UCSD-AML1 (cell line): Measurements from ENCODE around the gene FGD1.

Experiments
- DNase-seq: peaks from one replicate; lab custom pipeline; 2025; ENCODE audit not compliant: unreplicated experiment; lab: John Stamatoyannopoulos, UW

Gene FGD1

DNA sequence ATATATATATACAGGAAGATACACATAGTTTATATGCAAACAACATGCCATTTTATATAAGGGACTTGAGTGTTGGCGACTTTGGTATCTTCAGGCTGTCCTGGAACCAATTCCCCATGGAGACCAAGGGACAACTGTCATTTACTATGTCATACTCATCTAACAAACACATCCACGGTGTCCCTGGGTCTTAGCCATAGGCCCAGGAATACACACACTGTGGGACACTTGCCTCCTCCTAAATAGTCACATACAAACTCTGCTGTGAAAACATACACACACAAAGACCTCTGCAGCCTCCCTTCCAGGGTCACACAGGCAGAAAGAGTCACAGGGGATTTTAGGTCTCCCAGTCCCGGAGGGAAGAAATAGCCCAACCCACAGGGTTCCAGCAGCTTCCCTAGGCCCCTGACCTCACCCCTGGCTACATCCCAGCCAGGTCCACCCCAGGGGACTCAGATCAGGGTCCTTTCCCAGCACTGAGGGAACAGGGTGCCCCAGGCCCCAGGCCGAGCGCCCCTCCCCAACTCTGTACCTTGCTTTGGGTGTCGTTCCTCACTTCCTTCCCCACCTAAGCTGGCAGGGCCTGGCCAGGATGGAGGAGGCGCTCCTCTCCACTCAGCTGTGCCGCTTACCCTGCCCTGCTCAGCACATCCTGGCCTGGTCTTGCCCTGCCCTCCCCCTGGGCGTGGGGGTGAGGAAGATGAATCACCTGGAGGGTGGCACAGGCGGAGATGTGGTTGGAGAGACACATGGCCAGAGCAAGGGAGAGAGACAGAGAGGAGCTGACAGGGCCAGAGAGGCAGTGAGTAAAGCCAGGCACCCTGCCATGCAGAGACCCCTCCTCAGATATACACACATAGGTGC lies 21.8 kb downstream of the FGD1 start:
- DNase-seq = no peak

DNA sequence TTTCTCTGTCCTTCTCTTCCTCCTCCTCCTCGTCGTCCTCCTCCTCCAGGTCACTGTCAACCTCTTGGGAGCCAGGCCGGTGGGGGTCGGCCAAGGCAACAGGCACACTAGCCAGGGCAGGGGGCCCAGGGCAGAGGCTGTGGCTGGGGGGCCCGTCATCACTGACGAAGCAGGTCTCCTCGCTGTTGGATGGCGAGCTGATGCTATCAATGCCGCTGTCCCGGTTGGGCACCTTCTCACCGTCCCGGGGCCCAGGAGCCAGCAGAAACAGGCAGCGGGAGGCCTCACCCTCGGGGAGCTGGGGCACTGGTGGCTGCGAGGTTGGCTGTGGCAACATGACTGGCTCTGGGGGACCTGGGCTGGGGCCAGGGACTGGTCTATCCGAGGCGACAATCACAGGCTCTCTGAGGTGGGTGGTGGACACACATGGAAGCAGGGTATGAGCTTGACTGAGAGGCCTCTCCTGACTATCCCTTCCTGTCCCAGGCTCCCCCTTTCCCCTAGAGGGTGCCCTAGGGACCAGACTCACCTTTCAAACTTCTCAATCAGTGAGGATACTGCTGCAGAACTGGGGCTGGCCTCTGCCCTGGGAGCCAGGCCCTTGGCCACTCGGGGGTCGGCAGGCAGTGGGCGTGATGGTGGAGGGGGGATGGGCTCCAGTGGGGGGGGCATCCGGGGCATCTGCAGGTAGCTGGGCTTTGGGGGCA lies 25.8 kb downstream of the FGD1 start:
- DNase-seq = no peak

DNA sequence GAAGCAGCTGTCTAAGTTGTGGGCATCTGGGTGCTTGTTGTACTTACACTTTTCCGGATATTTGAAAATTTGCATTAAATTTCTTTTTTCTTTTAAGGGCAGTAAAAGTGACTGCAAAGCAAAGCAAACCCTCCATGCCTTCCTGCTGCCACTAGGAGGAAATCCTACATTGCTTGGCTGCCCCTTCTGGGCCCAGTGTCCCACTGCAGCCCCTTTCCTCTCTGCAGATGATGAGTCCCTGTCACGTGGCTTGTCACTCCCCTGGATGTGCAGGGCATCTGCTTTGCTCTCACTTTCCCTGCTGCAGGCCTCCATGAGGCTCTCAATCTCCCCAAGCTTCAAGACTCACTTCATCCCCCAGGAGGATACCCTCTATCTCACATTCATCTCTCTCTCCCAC lies 43.1 kb downstream of the FGD1 start:
- no peak for DNase-seq

DNA sequence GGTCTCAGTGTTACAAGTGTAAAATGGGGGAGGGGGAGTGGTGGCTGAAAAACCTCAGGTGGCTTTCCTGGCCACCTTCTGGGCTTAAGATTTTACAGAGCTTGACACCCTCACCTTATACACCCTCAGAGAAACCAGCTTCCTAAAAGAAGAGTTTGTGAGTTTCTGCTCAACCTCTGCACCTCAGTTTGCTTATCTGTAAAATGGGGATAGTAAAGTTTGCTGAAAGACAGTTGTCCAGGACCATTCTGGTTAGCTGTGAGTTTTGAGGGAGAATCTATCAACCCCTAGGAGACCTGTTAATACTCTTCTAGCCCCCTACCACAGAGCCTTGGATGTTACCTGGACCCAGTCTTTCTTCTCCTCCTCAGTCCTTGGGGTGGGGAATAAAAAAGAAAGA lies 46.1 kb downstream of the FGD1 start:
- DNase-seq = no peak

DNA sequence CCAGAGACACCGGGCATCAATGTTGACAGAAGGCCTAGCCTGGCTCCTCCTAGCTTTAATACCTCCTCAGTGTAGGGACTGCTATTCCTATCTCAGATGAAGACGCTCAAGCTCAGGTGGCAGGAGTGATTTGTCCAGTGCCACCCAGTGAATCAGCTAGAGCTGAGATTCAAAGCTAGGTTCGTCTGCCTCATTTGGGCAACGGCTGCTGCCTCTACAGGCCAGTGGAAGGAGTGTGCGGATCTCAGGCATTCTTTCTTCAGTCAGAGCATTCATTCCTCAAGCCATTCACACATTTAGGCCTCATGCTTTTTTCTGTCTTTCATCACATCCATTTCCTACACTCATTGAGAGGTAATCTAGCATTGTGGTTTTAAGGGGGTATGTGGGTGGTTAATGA lies 48.6 kb downstream of the FGD1 start:
- DNase-seq = no peak

DNA sequence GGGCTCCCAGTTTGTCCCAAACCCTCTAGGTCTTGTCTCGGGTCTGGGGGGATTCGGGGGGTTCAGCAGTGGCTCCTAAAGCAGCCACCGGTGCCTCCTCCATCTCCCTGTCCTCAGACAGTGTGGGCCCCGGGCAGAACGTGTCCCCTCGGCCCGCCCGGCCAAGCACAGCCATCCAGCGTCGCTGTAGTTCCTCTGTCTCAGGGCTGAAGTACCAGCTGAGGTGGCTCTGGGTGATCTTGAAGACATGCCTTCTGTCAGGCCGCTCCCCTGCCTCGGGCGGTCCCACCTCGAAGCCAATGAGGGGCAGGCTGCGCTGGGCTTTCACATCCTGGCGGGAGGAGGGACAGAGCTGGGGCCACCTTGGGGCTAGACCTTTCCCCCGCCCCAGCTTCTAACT lies 50.0 kb downstream of the FGD1 start:
- DNase-seq = no peak

DNA sequence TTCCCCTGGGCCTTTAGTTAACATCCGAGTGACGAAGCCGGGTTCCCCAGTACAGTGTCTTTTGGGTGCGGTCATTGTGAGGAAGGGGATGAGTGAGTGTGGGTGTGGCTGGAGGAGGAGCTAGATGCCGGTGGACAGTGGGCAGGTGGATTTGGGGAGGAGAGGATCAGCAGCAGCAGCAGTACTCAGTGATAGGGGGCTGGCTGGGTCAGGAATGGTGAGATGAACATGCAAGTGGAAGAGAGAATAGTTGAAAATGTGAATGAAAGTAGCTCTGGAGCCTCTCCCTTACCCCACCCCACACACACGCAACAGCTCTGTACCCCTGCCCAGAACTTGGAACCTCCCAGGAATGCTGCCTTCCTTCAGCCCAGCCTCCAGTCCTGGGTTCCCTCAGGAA lies 51.3 kb downstream of the FGD1 start:
- no peak for DNase-seq

DNA sequence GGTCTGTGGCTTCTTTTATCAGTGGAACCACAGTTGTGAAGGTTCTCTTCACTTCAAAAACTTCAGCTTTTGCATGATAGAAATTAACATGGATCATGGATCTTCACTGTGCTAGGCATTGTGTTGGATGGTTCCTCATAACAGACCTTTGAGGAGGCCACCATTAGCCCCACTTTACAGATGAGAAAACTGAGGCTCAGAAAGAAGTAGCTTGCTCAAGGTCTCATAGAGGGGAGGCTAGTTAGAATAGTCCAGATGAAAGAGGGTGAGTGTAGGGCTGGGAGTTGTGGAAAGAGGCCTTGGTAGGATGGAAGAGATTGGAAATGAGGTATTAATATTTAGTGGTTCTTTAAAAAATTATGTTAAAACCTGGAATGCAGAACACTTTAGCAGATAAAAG lies 53.2 kb downstream of the FGD1 start:
- DNase-seq = no peak

DNA sequence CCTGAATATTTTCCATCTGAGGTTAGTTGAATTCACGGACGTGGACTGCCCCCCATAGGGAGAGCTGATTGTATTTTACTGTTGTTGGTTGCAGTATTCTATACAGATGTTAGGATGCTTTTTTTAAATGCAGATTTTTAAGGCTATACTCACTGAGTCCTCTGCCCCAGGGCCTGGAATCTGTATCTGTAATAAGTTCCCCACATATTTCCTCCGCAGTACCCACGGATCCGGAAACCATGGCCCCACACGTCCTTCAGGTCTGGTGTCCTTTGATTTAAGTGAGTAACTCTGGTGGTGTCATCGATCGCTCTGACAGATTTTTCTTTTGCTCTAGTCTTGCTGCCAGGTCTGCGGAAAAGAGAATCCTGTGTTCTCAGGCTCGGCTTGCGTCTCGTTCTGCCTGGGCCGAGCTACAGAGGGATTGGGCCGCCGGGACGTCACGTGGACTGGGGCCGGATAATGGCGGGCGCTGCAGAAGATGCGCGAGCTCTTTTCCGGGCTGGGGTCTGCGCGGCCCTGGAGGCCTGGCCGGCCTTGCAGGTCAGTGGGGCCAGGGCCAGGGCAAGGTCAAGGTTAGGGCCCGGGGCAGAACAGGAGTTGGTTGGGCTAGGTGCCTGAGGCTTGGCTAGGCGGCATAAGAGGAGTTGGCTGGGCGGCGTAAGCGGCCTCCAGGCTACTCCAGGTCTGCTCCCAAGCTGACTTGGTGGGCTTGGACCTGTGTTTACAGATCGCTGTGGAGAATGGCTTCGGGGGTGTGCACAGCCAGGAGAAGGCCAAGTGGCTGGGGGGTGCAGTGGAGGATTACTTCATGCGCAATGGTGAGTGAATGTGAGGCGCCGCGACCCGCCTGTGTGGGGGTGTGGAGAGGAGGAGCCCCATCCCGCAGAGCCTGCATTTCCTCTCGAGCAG lies 55.8 kb downstream of the FGD1 start, which contains the start of gene TSR2:
Gene TSR2 (plus strand): TSS at position 445 of the 912 bp plus-strand sequence. CDS start 18 bp downstream, at position 463.
- peak; percentile 68 for DNase-seq

DNA sequence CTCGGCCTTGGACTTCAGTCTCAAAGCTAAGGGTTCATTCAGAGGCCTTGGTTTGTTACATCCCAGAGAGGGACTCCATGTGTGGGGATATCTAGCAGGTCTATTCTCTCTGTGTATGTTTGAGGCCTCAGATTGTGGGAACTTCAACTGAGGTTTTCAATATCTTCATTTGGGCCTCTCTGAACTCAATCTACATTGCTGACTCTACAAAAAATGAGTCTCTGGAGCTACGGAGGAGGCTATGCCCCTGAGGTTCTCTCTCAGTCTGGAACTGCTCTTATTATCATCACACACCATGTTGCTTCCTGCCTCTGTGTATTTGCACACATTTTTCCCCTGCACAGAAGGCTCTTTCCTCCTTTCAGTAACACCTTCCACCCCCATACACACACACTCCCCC lies 60.9 kb downstream of the FGD1 start:
- no peak for DNase-seq

DNA sequence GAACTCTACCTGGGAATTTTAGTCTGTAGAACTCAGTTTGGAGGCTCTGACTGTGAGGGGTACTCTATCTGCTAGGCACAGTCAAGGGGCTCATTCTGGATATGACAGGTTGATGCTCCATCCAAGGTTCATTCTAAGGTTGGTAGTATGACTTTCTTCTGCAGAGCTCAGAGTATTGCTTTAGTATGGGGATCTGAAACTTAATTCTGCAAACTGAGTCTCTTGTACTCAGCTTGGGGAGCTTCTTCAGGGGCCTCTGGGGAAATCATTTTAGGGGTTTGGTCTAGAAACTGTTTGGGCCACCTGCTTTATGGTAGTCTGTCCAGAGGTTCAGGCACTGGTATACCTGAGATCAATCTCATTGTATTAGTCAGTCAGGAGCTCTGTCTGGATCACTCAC lies 65.5 kb downstream of the FGD1 start:
- no peak for DNase-seq

DNA sequence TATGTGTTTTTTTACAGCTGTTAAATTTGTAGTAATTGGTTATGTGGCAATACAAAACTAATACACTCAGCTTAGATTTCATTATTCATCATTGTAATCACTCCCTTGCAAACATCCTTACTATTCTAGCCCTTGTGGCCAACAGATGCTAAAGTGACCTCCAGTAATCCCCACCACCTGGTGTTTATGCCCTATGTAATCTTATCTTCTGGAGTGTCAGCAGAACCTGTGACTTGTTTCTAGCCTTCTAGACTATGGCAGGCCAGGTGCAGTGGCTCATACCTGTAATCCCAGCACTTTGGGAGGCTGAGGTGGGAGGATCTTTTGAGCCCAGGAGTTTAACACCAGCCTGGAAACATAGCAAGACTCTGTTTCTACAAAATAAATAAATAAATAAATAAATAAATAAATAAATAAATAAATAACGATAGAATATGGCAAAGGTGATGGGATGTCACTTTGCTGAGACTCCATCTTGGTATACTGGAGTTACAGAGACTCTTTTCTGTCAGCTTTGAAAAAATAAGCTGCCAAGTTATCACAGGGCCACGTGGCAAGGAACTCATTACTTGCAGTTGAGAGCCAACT lies 68.1 kb downstream of the FGD1 start:
- DNase-seq = no peak

DNA sequence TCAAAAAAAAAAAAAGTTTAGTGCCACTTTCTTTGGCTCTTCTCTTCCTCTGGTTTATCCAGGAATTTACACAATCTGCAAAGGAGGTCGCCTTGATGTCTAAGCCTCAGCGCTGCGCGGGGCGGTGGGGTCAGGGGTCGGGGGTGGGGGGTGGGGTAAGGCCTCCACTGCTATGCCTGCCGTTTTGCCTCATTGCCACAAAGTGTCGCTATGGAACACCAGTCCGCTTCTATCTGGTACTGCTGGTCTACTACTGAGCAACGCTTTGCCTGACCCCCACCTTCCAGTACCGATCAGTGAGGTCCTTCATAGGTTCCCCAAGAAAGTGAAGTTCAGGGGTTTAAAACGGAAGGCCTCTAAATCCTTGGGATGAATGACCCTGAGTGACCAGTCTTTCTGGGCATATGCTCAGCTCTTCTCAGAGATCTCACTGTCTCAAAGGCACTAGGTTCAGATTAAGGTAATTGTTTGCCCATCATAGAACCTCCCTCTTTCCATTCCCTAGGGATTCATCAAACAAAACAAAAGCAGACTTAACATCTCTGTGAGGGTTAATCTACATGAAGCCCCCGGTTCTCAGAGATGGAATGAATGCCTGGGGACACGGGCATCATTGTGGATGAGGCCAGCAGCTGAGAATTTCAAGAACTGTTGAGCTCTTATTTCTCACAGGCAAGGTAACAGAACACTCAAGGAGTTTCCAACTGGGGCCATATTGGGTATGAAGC lies 72.7 kb downstream of the FGD1 start:
- DNase-seq = no peak

DNA sequence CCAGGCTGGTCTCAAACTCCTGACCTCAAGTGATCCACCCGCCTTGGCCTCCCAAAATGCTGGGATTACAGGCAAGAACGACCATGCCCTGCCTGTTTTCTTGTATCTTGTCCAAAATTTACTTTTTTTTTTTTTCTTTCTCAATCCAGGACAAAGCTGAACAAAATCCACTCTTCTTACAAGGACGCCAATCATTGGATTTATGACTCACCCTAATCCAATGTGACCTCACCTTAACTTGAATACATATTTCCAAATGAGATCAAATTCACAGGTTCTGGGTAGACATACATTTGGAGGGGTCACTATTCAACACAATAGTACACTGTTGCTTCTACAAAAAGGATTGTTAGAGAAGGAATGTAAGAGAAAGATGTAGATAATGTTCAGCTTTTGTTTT lies 73.9 kb downstream of the FGD1 start:
- DNase-seq = no peak

DNA sequence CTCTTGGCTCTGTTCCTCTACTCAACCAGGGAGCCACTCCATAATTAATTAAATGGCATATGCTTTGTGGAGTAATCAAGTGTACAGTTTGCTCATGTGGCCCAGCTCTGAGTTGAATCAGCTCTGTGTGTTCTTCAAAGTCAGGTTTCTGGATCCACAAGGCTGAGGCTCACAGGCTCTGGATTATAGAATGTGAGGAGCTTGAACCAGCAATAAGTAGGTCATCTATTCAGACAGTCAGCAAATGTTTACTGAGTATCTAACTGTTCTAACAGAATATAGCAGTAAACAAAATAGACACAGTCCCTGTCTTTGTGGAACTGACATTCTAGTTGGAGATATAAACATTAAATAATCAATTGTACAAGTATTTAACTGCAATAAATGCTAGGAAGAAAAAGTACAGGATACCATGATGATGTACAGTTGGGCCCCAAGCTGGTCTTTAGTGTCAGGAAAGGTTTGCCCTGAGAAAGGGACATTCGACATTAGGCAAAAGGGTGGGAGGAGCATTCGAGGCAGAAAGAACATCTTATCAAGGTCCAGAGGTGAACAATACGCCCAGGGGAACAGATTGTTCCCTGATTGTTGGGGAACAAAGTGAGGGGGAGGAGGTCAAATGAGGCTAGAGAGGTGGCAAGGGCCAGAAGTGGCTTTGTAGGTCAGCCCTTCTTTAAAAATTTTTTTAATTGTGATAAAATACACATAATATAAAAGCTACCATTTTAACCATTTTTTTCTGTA lies 76.3 kb downstream of the FGD1 start:
- no peak for DNase-seq

DNA sequence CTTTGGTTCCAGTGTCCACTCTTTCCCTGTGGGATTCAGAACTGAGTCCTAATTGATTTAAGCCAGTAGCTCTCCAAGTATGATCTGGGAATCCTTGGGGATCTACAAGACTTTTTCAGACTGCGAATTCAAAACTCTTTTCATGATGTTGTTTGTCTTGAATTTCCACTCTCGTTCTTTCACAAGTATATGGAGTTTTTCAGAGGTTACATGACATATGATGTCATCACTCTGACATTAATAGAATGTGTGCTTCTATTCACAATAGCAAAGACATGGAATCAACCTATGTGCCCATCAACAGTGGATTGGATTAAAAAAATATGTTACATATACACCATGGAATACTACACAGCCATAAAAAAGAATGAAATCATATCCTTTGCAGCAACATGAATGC lies 79.1 kb downstream of the FGD1 start:
- DNase-seq = no peak

DNA sequence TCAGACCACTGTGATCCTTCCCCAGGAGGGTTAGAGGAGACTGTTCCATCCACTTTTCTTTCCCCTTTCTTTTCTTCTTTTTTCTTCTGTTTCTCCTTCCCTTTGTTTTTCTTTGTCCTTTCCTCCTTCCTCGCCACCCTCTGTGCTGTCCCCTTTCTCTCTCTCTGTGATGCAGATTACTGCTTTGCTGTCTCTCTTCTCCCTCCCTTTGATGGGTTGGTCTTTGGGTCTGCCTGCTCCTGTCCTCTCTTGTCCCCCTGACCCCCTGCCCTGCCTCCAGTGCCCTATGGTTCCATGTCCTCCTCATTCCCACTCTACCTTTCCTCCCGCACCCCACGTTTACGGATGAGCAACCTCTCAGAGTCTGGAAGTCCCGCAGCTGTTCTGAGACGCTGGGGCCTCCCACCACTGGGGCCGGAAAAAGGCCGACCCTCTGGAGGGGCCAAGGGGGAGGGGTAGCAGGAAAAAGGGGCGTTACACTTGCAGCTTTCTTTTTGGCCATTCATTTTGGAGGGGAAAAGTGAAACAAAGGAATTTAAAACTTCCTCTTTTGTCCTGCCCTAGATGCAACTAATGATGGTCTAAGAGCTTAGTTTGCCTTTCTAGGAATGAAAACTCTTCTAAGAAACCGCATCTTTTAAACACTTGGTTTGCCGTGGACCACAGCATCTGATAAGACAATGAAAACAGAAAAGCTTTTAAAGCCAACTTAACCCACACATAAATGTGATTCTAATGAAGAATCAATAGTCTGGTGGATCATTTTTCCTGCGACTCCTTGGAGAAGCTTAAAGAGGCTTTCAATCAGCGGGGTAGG lies 80.3 kb downstream of the FGD1 start:
- DNase-seq = peak; percentile 10

DNA sequence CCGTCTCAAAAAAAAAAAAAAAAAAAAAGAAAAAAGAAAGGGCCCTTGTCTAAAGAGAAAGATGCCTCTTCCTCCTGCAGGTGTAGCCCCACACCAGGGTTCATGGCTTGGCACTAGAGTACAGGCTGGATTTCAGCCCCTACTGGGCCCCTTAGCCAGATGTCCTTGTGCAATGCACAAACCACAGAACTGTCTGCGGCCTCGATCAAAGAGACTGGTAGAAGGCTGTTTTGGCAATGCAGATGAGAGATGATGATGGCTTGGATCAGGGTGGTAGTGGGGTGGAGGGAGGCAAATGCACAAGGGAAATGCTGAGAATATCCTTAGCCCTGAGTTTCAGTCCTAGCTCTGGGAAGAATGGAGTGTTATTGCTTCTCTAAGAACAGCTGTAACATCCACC lies 82.3 kb downstream of the FGD1 start:
- DNase-seq = no peak

DNA sequence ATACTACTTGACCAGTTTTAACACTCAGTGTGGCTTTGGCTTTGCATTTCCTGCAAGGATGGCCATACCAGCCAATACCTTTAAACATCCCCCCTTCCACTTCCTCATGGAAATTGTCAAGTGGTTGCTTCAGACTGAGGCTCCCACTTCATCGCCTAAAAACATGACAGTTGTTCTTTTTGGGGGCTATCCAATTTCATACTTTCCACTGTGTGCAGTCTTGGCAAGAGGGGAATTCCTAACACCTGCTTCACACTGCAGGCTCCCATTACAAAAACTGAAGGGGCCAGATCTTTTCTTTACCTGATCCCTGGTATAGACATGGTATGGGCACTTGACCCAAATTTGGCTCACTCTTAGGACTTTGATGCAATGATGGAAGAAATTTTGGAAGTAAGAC lies 84.3 kb downstream of the FGD1 start:
- DNase-seq = no peak
